ENCODE data around the gene MRAP. TPM values are rescaled to one million over a fixed set of nuclear protein-coding genes. Genes with fewer than 3 reads are reported as not detected.
A peak's percentile ranks its signal among the peaks of the same experiment; 100 is the strongest.

Gene MRAP
- polyA plus RNA-seq, 2 donors = 0.16 TPM; not detected in 1

DNA sequence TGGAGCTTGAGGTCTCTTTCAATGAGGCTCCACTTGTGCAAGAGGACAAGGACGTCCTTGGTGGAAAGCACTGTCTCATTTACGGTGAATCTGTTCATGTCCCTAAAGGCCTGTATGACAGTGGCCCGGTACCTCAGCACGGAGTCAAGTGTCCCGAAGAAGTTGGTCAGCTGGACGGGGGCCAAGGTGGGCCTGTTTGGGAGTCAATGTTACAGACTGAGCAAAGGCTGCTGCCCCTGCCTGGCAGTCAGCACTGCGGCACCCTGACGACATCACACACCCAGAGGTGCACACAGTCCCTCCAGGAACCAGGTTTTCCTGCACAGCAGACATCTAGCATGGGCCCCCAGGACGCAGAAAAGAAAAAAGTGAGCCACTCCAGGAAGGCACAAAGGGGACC, 19.1 kb downstream of the MRAP start:
- Histone ChIP-seq H3K27ac (ENCODE audit: low read depth in 2 of 2, low read length in 1 of 2) (no peak overlapping the region), H3K4me3 (ENCODE audit: low read depth in 1 of 2, low read length in 2 of 2) (no peak overlapping the region), H3K36me3 (ENCODE audit: control insufficient read depth in 2 of 2, insufficient read depth in 2 of 2, low read length in 1 of 2) (peaks cover 26 to 61% of the 10 kb centered on the region in 2 donors), H3K9me3 (ENCODE audit: control insufficient read depth in 2 of 2, insufficient read depth in 1 of 2, low read depth in 1 of 2, low read length in 1 of 2) (no peaks in the 10 kb centered on the region), H3K27me3 (ENCODE audit: control insufficient read depth in 1 of 2, insufficient read depth in 2 of 2, low read length in 2 of 2) (no peaks in the 10 kb centered on the region), H3K4me1 (ENCODE audit: control insufficient read depth in 2 of 2, insufficient read depth in 2 of 2, low read length in 1 of 2) (no peaks in the 10 kb centered on the region)
- 85 to 88% methylated on average over 9 of the region's 9 CpGs for WGBS, 2 donors

DNA sequence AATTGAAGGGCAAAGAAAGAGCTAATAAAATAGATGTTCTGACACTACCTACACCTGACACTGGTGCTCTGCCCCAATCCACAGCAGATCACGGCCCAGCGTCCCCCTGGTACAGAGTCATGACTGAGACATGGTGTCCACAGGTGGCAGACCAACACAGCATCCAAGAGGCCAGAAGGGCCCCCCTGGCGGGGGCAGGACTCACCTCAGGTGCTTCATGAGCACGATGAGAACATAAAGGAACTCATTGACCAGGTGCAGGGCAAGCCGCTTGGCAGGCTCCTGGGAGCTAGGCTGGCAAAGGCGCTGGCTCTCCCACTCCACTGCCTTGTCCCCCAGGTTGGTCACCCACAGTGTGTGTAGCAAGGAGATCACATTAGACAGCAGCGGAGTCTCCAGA, 20.4 kb downstream of the MRAP start:
- H3K36me3 ChIP-seq (ENCODE audit: control insufficient read depth in 2 of 2, insufficient read depth in 2 of 2, low read length in 1 of 2) = peaks cover 30 to 67% of the 10 kb centered on the region in 2 donors
- no peak overlapping the region for H3K4me3 ChIP-seq (ENCODE audit: low read depth in 1 of 2, low read length in 2 of 2)
- WGBS, 2 donors = 95% methylated on average over 7 of the region's 7 CpGs

DNA sequence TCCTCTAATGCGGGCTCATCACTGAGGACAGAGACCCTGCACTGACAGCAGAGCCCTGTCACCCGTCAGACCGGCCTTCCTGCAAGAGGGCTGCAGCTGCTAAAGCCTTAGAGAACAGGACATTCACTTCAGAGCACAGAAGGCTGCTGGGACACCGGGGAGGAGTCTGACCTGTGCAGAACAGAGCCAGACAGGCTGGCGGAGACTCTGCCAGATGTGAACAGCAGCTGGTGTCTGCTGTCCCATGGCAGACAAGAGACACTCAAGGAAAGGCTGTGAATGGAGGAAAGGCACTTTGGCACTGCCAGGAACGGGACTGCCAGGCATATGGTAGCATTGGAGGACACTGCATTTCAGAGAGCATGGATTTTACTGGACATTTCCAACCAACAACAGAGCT, 21.4 kb downstream of the MRAP start:
- WGBS, 2 donors = 90 to 92% methylated on average over 6 of the region's 6 CpGs
- H3K36me3 ChIP-seq (ENCODE audit: control insufficient read depth in 2 of 2, insufficient read depth in 2 of 2, low read length in 1 of 2) = peaks cover 36 to 71% of the 10 kb centered on the region in 2 donors
- no peak overlapping the region for H3K4me3 ChIP-seq (ENCODE audit: low read depth in 1 of 2, low read length in 2 of 2)

More for the DNA sequence above, 20.4 kb downstream of the MRAP start:
- Histone ChIP-seq H3K27ac (ENCODE audit: low read depth in 2 of 2, low read length in 1 of 2) (no peak overlapping the region), H3K9me3 (ENCODE audit: control insufficient read depth in 2 of 2, insufficient read depth in 1 of 2, low read depth in 1 of 2, low read length in 1 of 2) (no peaks in the 10 kb centered on the region), H3K27me3 (ENCODE audit: control insufficient read depth in 1 of 2, insufficient read depth in 2 of 2, low read length in 2 of 2) (no peaks in the 10 kb centered on the region), H3K4me1 (ENCODE audit: control insufficient read depth in 2 of 2, insufficient read depth in 2 of 2, low read length in 1 of 2) (no peaks in the 10 kb centered on the region)

DNA sequence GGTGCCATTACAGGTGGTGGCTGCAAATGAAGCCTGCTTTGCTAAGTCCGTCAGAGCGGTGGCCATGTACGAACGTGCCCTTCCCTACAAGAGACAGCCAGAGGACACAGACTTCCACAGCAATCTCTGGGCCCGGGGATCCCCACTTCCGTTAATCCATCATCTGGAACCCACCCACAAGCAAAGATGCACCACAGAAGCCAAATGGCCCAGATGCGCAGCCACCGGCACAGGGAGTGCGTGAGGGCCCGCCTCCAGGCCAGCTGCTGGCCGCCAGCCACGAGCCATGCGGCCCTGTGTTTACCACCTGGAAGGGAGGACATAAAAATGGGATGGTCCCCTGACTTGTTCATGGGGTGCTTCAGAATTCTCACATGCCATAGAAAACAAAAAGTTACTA, 22.1 kb downstream of the MRAP start:
- H3K27me3 ChIP-seq (ENCODE audit: control insufficient read depth in 1 of 2, insufficient read depth in 2 of 2, low read length in 2 of 2) = no peaks in the 10 kb centered on the region
- peaks cover 40 to 73% of the 10 kb centered on the region in 2 donors for H3K36me3 ChIP-seq (ENCODE audit: control insufficient read depth in 2 of 2, insufficient read depth in 2 of 2, low read length in 1 of 2)
- H3K9me3 ChIP-seq (ENCODE audit: control insufficient read depth in 2 of 2, insufficient read depth in 1 of 2, low read depth in 1 of 2, low read length in 1 of 2) = no peaks in the 10 kb centered on the region
- no peaks in the 10 kb centered on the region for H3K4me1 ChIP-seq (ENCODE audit: control insufficient read depth in 2 of 2, insufficient read depth in 2 of 2, low read length in 1 of 2)
- 89 to 93% methylated on average over 13 of the region's 13 CpGs for whole genome bisulfite sequencing, 2 donors
- no peak overlapping the region for H3K27ac ChIP-seq (ENCODE audit: low read depth in 2 of 2, low read length in 1 of 2)
- no peak overlapping the region for H3K4me3 ChIP-seq (ENCODE audit: low read depth in 1 of 2, low read length in 2 of 2)

More for the DNA sequence above, 21.4 kb downstream of the MRAP start:
- Histone ChIP-seq H3K9me3 (ENCODE audit: control insufficient read depth in 2 of 2, insufficient read depth in 1 of 2, low read depth in 1 of 2, low read length in 1 of 2) (no peaks in the 10 kb centered on the region), H3K27ac (ENCODE audit: low read depth in 2 of 2, low read length in 1 of 2) (no peak overlapping the region), H3K27me3 (ENCODE audit: control insufficient read depth in 1 of 2, insufficient read depth in 2 of 2, low read length in 2 of 2) (no peaks in the 10 kb centered on the region), H3K4me1 (ENCODE audit: control insufficient read depth in 2 of 2, insufficient read depth in 2 of 2, low read length in 1 of 2) (no peaks in the 10 kb centered on the region)

DNA sequence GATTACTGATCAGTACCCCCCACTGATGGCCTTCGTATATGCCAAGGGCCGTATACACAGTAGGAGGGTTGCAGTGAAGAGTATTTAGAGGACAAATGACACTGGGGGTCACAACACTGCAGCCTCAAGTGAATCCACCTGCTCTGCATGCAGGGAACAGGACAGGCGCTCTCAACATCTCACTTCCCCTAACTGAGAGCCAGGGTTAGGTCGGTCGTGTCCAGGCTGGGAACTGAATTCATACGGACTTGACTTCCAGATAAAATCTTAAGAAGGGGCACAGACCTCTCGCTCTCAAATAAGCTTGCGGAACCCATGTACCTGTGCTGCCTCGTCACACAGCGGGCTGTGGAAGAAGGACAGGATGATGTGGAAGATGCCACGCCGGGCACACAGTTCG, 22.8 kb downstream of the MRAP start:
- no peak overlapping the region for H3K4me3 ChIP-seq (ENCODE audit: low read depth in 1 of 2, low read length in 2 of 2)
- H3K9me3 ChIP-seq (ENCODE audit: control insufficient read depth in 2 of 2, insufficient read depth in 1 of 2, low read depth in 1 of 2, low read length in 1 of 2) = no peaks in the 10 kb centered on the region
- peaks cover 38 to 71% of the 10 kb centered on the region in 2 donors for H3K36me3 ChIP-seq (ENCODE audit: control insufficient read depth in 2 of 2, insufficient read depth in 2 of 2, low read length in 1 of 2)

DNA sequence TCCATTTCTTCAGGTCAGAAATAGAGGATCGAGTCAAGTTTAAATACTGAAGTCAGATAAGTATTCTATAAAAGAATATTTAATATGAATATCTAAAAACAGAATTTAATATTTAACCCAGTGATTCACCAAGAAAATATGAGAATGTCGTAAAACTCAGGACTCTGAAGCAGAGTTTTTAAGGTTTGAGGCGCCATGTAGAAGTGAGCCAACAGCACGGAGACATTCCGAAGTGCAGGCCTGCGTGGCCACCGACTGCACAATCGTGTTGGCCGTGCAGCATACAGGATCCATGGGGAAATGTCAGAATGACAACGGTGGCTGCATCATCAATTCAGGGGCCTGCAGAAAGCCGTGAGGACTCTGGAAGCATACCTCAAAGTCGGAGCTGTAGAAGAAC, 23.4 kb downstream of the MRAP start:
- Histone ChIP-seq H3K36me3 (ENCODE audit: control insufficient read depth in 2 of 2, insufficient read depth in 2 of 2, low read length in 1 of 2) (peaks cover 33 to 66% of the 10 kb centered on the region in 2 donors), H3K27me3 (ENCODE audit: control insufficient read depth in 1 of 2, insufficient read depth in 2 of 2, low read length in 2 of 2) (no peaks in the 10 kb centered on the region), H3K4me3 (ENCODE audit: low read depth in 1 of 2, low read length in 2 of 2) (no peak overlapping the region), H3K27ac (ENCODE audit: low read depth in 2 of 2, low read length in 1 of 2) (no peak overlapping the region), H3K9me3 (ENCODE audit: control insufficient read depth in 2 of 2, insufficient read depth in 1 of 2, low read depth in 1 of 2, low read length in 1 of 2) (no peaks in the 10 kb centered on the region), H3K4me1 (ENCODE audit: control insufficient read depth in 2 of 2, insufficient read depth in 2 of 2, low read length in 1 of 2) (no peaks in the 10 kb centered on the region)
- 90 to 93% methylated on average over 12 of the region's 12 CpGs for WGBS, 2 donors

More for the DNA sequence above, 22.8 kb downstream of the MRAP start:
- Histone ChIP-seq H3K4me1 (ENCODE audit: control insufficient read depth in 2 of 2, insufficient read depth in 2 of 2, low read length in 1 of 2) (no peaks in the 10 kb centered on the region), H3K27me3 (ENCODE audit: control insufficient read depth in 1 of 2, insufficient read depth in 2 of 2, low read length in 2 of 2) (no peaks in the 10 kb centered on the region), H3K27ac (ENCODE audit: low read depth in 2 of 2, low read length in 1 of 2) (no peak overlapping the region)
- WGBS, 2 donors = 94 to 95% methylated on average over 13 of the region's 13 CpGs

DNA sequence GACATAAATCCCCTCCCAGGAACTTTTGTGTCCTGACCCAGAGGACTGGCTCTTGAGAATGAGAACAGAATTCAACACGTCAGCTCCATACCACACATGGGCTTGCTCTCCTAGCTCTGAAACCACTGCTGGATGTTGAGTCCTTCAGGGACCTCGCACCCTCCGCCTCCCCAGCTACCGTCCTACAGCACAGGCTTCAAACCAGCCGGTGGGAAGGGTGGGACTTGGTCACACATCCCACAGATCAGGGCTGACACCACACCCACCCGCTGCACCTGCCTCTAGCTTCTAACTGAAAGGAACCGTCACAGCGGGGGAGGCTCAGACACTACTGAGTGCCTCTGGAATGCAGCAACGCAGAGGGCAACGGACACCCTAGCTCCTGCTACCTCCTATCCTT, 24.0 kb downstream of the MRAP start:
- no peak overlapping the region for H3K4me3 ChIP-seq (ENCODE audit: low read depth in 1 of 2, low read length in 2 of 2)
- H3K4me1 ChIP-seq (ENCODE audit: control insufficient read depth in 2 of 2, insufficient read depth in 2 of 2, low read length in 1 of 2) = no peaks in the 10 kb centered on the region
- H3K27ac ChIP-seq (ENCODE audit: low read depth in 2 of 2, low read length in 1 of 2) = no peak overlapping the region
- peaks cover 27 to 60% of the 10 kb centered on the region in 2 donors for H3K36me3 ChIP-seq (ENCODE audit: control insufficient read depth in 2 of 2, insufficient read depth in 2 of 2, low read length in 1 of 2)
- H3K27me3 ChIP-seq (ENCODE audit: control insufficient read depth in 1 of 2, insufficient read depth in 2 of 2, low read length in 2 of 2) = no peaks in the 10 kb centered on the region
- H3K9me3 ChIP-seq (ENCODE audit: control insufficient read depth in 2 of 2, insufficient read depth in 1 of 2, low read depth in 1 of 2, low read length in 1 of 2) = no peaks in the 10 kb centered on the region
- WGBS, 2 donors = 92% methylated on average over 10 of the region's 10 CpGs

DNA sequence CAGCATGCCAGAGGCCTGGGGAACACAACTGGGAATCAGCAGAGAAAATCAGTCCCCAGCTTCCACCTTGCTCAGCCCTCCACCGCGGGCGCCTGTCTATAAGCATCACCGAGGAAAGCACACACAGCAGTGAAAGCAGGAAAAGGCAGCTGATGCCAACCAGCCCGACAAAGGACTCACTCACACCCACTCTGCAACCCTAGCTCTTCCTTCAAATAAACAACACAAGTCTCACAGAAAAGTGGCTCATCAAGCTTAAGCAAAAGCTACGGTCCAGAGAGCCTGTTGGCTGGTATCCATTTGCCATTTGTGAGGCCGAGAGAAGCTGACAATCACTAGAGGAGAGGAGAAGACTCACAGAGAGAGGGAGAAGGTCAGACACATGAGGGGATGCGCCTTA, 27.1 kb downstream of the MRAP start:
- Histone ChIP-seq H3K4me1 (ENCODE audit: control insufficient read depth in 2 of 2, insufficient read depth in 2 of 2, low read length in 1 of 2) (no peaks in the 10 kb centered on the region), H3K36me3 (ENCODE audit: control insufficient read depth in 2 of 2, insufficient read depth in 2 of 2, low read length in 1 of 2) (peaks cover 22 to 41% of the 10 kb centered on the region in 2 donors), H3K4me3 (ENCODE audit: low read depth in 1 of 2, low read length in 2 of 2) (no peak overlapping the region), H3K27ac (ENCODE audit: low read depth in 2 of 2, low read length in 1 of 2) (no peak overlapping the region), H3K27me3 (ENCODE audit: control insufficient read depth in 1 of 2, insufficient read depth in 2 of 2, low read length in 2 of 2) (no peaks in the 10 kb centered on the region), H3K9me3 (ENCODE audit: control insufficient read depth in 2 of 2, insufficient read depth in 1 of 2, low read depth in 1 of 2, low read length in 1 of 2) (no peaks in the 10 kb centered on the region)
- 87 to 91% methylated on average over 8 of the region's 8 CpGs for WGBS, 2 donors

DNA sequence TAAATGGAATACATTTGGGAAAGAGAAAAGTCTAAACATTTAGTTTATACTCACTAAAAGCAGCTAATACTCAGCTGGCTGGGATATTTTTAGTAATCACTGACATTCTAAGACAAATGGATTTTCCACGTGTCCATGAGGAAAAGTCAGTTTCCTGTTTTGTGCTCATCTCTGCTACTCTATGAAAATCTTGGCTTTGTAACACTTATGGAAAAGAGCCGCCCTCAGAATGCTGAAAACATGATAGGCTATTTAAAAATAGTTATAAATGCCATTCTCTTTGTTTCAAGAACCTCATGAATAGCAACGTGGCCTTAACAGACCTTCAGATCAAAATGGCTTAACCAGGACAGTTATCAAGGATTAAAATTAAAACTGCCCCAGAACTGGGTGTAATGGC, 29.9 kb downstream of the MRAP start:
- 60 to 68% methylated on average over 3 of the region's 3 CpGs for WGBS, 2 donors
- Histone ChIP-seq H3K27ac (ENCODE audit: low read depth in 2 of 2, low read length in 1 of 2) (peak overlapping the region; percentile 49 to 63), H3K36me3 (ENCODE audit: control insufficient read depth in 2 of 2, insufficient read depth in 2 of 2, low read length in 1 of 2) (peaks cover 17 to 31% of the 10 kb centered on the region in 2 donors)

DNA sequence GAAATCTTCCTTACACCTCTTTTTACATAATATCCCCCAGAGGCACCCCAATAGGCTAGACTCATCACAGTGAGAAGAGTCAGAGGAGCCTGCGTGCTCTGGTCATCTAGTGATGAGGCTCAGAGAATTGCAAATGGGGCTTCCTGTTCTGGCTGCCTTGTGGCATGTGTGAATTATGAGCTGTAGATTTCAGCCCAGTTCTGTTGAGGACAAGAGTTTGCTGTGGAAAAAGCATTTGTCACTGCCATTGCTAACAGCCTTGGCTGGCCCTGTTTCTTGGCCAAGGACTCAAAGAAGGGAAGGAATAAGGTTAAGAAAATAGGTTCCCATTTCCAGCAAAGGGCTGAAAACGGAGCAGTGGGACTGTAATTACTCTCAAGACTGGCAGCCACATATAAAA, 30.7 kb downstream of the MRAP start:
- no peaks in the 10 kb centered on the region for H3K9me3 ChIP-seq (ENCODE audit: control insufficient read depth in 2 of 2, insufficient read depth in 1 of 2, low read depth in 1 of 2, low read length in 1 of 2)
- H3K27ac ChIP-seq (ENCODE audit: low read depth in 2 of 2, low read length in 1 of 2) = no peak overlapping the region
- WGBS, 2 donors = 56 to 67% methylated on average over 2 of the region's 2 CpGs
- H3K4me3 ChIP-seq (ENCODE audit: low read depth in 1 of 2, low read length in 2 of 2) = no peak overlapping the region
- no peaks in the 10 kb centered on the region for H3K27me3 ChIP-seq (ENCODE audit: control insufficient read depth in 1 of 2, insufficient read depth in 2 of 2, low read length in 2 of 2)
- peaks cover 16 to 27% of the 10 kb centered on the region in 2 donors for H3K36me3 ChIP-seq (ENCODE audit: control insufficient read depth in 2 of 2, insufficient read depth in 2 of 2, low read length in 1 of 2)
- no peaks in the 10 kb centered on the region for H3K4me1 ChIP-seq (ENCODE audit: control insufficient read depth in 2 of 2, insufficient read depth in 2 of 2, low read length in 1 of 2)

More for the DNA sequence above, 29.9 kb downstream of the MRAP start:
- Histone ChIP-seq H3K4me3 (ENCODE audit: low read depth in 1 of 2, low read length in 2 of 2) (no peak overlapping the region), H3K27me3 (ENCODE audit: control insufficient read depth in 1 of 2, insufficient read depth in 2 of 2, low read length in 2 of 2) (no peaks in the 10 kb centered on the region), H3K9me3 (ENCODE audit: control insufficient read depth in 2 of 2, insufficient read depth in 1 of 2, low read depth in 1 of 2, low read length in 1 of 2) (no peaks in the 10 kb centered on the region), H3K4me1 (ENCODE audit: control insufficient read depth in 2 of 2, insufficient read depth in 2 of 2, low read length in 1 of 2) (no peaks in the 10 kb centered on the region)

Measured in esophagus (tissue), 2 donors.